Measurements from ENCODE around the gene SEPTIN3. TPM values are rescaled to one million over a fixed set of nuclear protein-coding genes. Genes with fewer than 3 reads are reported as not detected.
A peak's percentile ranks its signal among the peaks of the same experiment; 100 is the strongest.

The SEPTIN3 gene
- total RNA-seq, 1 donor from 2014 or later = 1.5 TPM

- no peaks in the 10 kb centered on the region for H3K36me3 ChIP-seq
- no peak for DNase-seq (ENCODE audit: extremely low spot score in 2 of 2)
- peaks cover 12% of the 10 kb centered on the region for H3K4me1 ChIP-seq
- no peak overlapping the region for H3K27ac ChIP-seq
- H3K27me3 ChIP-seq = no peaks in the 10 kb centered on the region
- TF ChIP-seq POLR2A (IDR thresholded peaks at IDR 0.05) (no peak), CTCF (IDR thresholded peaks at IDR 0.05) (no peak), POLR2AphosphoS5 (IDR thresholded peaks at IDR 0.05; ENCODE audit: insufficient read depth in 1 of 2, low read depth in 1 of 2) (no peak)
- no peaks in the 10 kb centered on the region for H3K9me3 ChIP-seq
- no peak overlapping the region for H3K4me3 ChIP-seq
- intact Hi-C loops (cut with DNase I) = loop anchor here (10.0 kb wide), 2 partner anchors 125 to 205 kb away; no protein-coding TSS in a partner anchor
Measured at GRCh38 chr22:41949297-41949965, 19.8 kb upstream of the SEPTIN3 start.

GRCh38 chr22:41951898-41952474 is 17.3 kb upstream of the SEPTIN3 start, which contains the start of gene SMIM45:
SMIM45 (plus strand) TSS chr22:41952150.
- intact Hi-C loops (cut with DNase I) = no loop called here
- no peak within 1 kb of the TSS for H3K4me3 ChIP-seq
- H3K9me3 ChIP-seq = no peaks in the 10 kb centered on the region
- no peak within 1 kb of the TSS for H3K27ac ChIP-seq
- no peaks in the 10 kb centered on the region for H3K36me3 ChIP-seq
- no peak for DNase-seq (ENCODE audit: extremely low spot score in 2 of 2)
- H3K27me3 ChIP-seq = no peaks in the 10 kb centered on the region
- no peak for TF ChIP-seq POLR2AphosphoS5 (IDR thresholded peaks at IDR 0.05; ENCODE audit: insufficient read depth in 1 of 2, low read depth in 1 of 2)
- TF ChIP-seq POLR2A (IDR thresholded peaks at IDR 0.05) = no peak
- TF ChIP-seq CTCF (IDR thresholded peaks at IDR 0.05) = no peak
- no peaks in the 10 kb centered on the region for H3K4me1 ChIP-seq

- Histone ChIP-seq H3K9me3 (no peaks in the 10 kb centered on the region), H3K4me1 (peaks cover 4% of the 10 kb centered on the region), H3K36me3 (no peaks in the 10 kb centered on the region), H3K27me3 (no peaks in the 10 kb centered on the region), H3K27ac (no peak overlapping the region), H3K4me3 (no peak overlapping the region)
- no peak for DNase-seq (ENCODE audit: extremely low spot score in 2 of 2)
- no peak for TF ChIP-seq CTCF (IDR thresholded peaks at IDR 0.05)
- TF ChIP-seq POLR2AphosphoS5 (IDR thresholded peaks at IDR 0.05; ENCODE audit: insufficient read depth in 1 of 2, low read depth in 1 of 2) = no peak
- TF ChIP-seq POLR2A (IDR thresholded peaks at IDR 0.05) = no peak
- intact Hi-C loops (cut with DNase I) = no loop called here
Measured at GRCh38 chr22:41952713-41953112, 16.5 kb upstream of the SEPTIN3 start.

GRCh38 chr22:41957941-41958556 is 11.2 kb upstream of the SEPTIN3 start:
- Histone ChIP-seq H3K9me3 (no peaks in the 10 kb centered on the region), H3K36me3 (no peaks in the 10 kb centered on the region), H3K27ac (no peak overlapping the region), H3K4me1 (peaks cover 8% of the 10 kb centered on the region), H3K27me3 (no peaks in the 10 kb centered on the region), H3K4me3 (peak overlapping the region in 1 of 2 donors; percentile 16)
- TF ChIP-seq POLR2A (IDR thresholded peaks at IDR 0.05) (no peak), POLR2AphosphoS5 (IDR thresholded peaks at IDR 0.05; ENCODE audit: insufficient read depth in 1 of 2, low read depth in 1 of 2) (no peak), CTCF (IDR thresholded peaks at IDR 0.05) (no peak)
- no peak for DNase-seq (ENCODE audit: extremely low spot score in 2 of 2)
- intact Hi-C loops (cut with DNase I) = no loop called here
